Measurements from ENCODE around the gene SZT2.
"Not testable (repeated sequence)": the region's sequence is repeated elsewhere in the genome, so short reads cannot be mapped to it uniquely, and the experiment has no call there.

SZT2 gene

DNA sequence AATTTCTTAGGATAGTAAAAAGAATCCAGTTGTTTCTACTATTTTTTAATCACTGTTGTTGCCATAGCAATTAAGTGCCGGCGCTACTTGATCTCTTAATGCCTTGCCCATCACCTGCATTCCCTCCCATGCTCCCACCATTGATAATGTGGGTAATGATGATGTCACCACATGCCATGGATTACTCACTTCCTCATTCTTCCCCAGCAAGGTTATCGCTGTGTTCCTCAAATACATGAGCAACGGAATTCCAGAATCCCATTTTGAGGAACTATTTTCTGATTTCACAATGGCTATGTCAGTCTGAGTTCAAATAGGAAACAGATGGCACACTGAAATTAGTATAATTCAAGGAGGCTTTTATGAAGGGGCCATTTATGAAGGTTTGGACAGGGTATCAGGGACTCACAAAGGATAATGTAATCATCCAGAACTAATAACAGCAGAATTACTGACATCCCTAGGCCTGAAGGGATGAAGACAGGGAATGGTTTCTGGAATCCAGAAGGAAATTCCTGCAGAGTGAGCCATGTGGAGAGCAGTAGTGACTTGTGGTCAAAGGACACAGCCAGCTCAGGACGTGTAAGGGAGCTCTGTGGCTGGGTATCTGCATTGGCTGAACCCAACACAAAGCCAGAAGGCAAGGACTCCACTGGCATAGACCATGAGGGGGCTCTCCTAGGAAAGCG is 82.9 kb downstream of the SZT2 start:
- not testable (repeated sequence) for H3K4me1 Mint-ChIP-seq (ENCODE audit: low read depth); H3K27me3 Mint-ChIP-seq (ENCODE audit: low read depth); H3K36me3 Mint-ChIP-seq (ENCODE audit: low read depth); H3K4me3 Mint-ChIP-seq; H3K27ac Mint-ChIP-seq; H3K9me3 Mint-ChIP-seq

DNA sequence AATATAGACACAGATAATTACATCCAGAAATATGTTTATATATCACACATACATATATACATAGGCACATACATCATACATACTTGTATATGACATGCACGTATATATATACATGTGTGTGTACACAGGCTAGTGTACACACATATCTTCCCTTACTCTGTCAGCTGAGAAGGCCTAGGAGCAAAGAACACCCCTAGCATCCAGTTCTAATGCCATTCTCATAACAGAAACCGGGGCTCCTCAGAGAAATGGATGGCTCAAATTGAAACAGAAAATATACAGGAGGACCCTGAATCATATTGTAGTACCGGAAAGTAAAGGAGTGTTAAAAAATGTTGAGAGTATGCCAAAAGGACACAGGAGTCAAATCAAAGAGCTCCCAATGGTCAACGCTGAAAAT is 83.8 kb downstream of the SZT2 start:
- H3K27me3 Mint-ChIP-seq (ENCODE audit: low read depth) = peaks cover 10% of the 10 kb centered on the region
- no peaks in the 10 kb centered on the region for H3K9me3 Mint-ChIP-seq
- no peaks in the 10 kb centered on the region for H3K4me1 Mint-ChIP-seq (ENCODE audit: low read depth)
- H3K4me3 Mint-ChIP-seq = no peak overlapping the region
- no peaks in the 10 kb centered on the region for H3K36me3 Mint-ChIP-seq (ENCODE audit: low read depth)
- no peak overlapping the region for H3K27ac Mint-ChIP-seq

GRCh38 chr1:43475611-43476401 is 86.1 kb downstream of the SZT2 start:
- not testable (repeated sequence) for H3K4me1 Mint-ChIP-seq (ENCODE audit: low read depth); H3K9me3 Mint-ChIP-seq; H3K36me3 Mint-ChIP-seq (ENCODE audit: low read depth); H3K27ac Mint-ChIP-seq; H3K4me3 Mint-ChIP-seq
- peaks cover 22% of the 10 kb centered on the region for H3K27me3 Mint-ChIP-seq (ENCODE audit: low read depth)

- Mint-ChIP-seq H3K4me1 (ENCODE audit: low read depth) (peaks cover 4% of the 10 kb centered on the region), H3K27ac (no peak overlapping the region), H3K4me3 (no peak overlapping the region), H3K27me3 (ENCODE audit: low read depth) (peaks cover 23% of the 10 kb centered on the region), H3K36me3 (ENCODE audit: low read depth) (no peaks in the 10 kb centered on the region), H3K9me3 (no peaks in the 10 kb centered on the region)
These were observed 88.0 kb downstream of the SZT2 start for GRCh38 chr1:43477716-43478115.

GRCh38 chr1:43479414-43479813 is 89.7 kb downstream of the SZT2 start:
- Mint-ChIP-seq H3K4me1 (ENCODE audit: low read depth) (peaks cover 4% of the 10 kb centered on the region), H3K27me3 (ENCODE audit: low read depth) (peaks cover 20% of the 10 kb centered on the region), H3K9me3 (no peaks in the 10 kb centered on the region), H3K4me3 (no peak overlapping the region), H3K27ac (no peak overlapping the region), H3K36me3 (ENCODE audit: low read depth) (no peaks in the 10 kb centered on the region)

GRCh38 chr1:43481491-43481890 is 91.8 kb downstream of the SZT2 start:
- H3K4me1 Mint-ChIP-seq (ENCODE audit: low read depth) = peaks cover 4% of the 10 kb centered on the region
- H3K27ac Mint-ChIP-seq = no peak overlapping the region
- H3K4me3 Mint-ChIP-seq = no peak overlapping the region
- H3K36me3 Mint-ChIP-seq (ENCODE audit: low read depth) = no peaks in the 10 kb centered on the region
- H3K9me3 Mint-ChIP-seq = peaks cover 4% of the 10 kb centered on the region
- H3K27me3 Mint-ChIP-seq (ENCODE audit: low read depth) = peaks cover 22% of the 10 kb centered on the region

DNA sequence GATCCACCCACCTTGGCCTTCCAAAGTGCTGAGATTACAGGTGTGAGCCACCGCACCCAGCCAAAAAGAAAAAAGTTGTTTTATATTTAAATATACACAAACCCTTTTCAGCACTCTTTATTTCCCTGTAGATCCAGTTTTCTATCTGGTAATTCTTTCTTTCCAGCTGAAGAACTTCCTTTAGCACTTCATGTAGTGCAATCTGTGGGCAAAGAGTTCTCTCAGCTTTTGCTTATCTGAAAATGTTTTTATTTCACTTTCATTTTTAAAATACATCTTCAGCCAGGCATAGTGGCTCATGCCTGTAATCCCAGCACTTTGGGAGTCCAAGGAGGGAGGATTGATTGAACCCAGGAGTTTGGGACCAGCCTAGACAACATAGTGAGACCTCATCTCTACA is 92.5 kb downstream of the SZT2 start:
- H3K9me3 Mint-ChIP-seq = peaks cover 8% of the 10 kb centered on the region
- peaks cover 16% of the 10 kb centered on the region for H3K27me3 Mint-ChIP-seq (ENCODE audit: low read depth)
- H3K4me1 Mint-ChIP-seq (ENCODE audit: low read depth) = peaks cover 4% of the 10 kb centered on the region
- no peak overlapping the region for H3K4me3 Mint-ChIP-seq
- peaks cover 2% of the 10 kb centered on the region for H3K36me3 Mint-ChIP-seq (ENCODE audit: low read depth)
- no peak overlapping the region for H3K27ac Mint-ChIP-seq

- Mint-ChIP-seq H3K4me1 (ENCODE audit: low read depth) (peaks cover 4% of the 10 kb centered on the region), H3K36me3 (ENCODE audit: low read depth) (peaks cover 5% of the 10 kb centered on the region), H3K27me3 (ENCODE audit: low read depth) (peaks cover 12% of the 10 kb centered on the region), H3K4me3 (no peak overlapping the region), H3K9me3 (peaks cover 23% of the 10 kb centered on the region), H3K27ac (no peak overlapping the region)
These were observed 94.7 kb downstream of the SZT2 start for GRCh38 chr1:43484367-43484766.

- H3K4me3 Mint-ChIP-seq = no peak overlapping the region
- H3K27ac Mint-ChIP-seq = no peak overlapping the region
- H3K4me1 Mint-ChIP-seq (ENCODE audit: low read depth) = no peaks in the 10 kb centered on the region
- peaks cover 6% of the 10 kb centered on the region for H3K27me3 Mint-ChIP-seq (ENCODE audit: low read depth)
- peaks cover 44% of the 10 kb centered on the region for H3K9me3 Mint-ChIP-seq
- peaks cover 5% of the 10 kb centered on the region for H3K36me3 Mint-ChIP-seq (ENCODE audit: low read depth)
These were observed 98.5 kb downstream of the SZT2 start for GRCh38 chr1:43488165-43488564.

DNA sequence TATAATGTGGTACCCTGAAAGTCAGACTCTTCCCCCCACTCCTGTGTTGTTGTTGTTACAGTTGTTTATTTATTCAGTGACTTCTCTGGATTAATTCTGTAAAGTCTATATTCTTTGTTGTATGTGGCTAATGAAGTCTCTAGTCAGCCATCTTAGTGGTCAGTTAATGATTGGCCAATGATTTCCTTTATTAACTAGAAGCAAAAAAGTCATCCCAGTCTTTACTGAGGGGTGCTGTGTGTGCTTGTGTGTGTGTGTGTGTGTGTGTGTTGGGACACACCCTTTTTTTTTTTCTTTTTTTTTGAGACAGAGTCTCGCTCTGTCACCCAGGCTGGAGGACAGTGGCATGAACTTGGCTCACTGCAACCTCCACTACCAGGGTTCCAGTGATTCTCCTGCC is 101.4 kb downstream of the SZT2 start:
- H3K27me3 Mint-ChIP-seq (ENCODE audit: low read depth) = peaks cover 21% of the 10 kb centered on the region
- H3K4me3 Mint-ChIP-seq = no peak overlapping the region
- H3K36me3 Mint-ChIP-seq (ENCODE audit: low read depth) = peaks cover 5% of the 10 kb centered on the region
- no peaks in the 10 kb centered on the region for H3K4me1 Mint-ChIP-seq (ENCODE audit: low read depth)
- no peak overlapping the region for H3K27ac Mint-ChIP-seq
- peaks cover 43% of the 10 kb centered on the region for H3K9me3 Mint-ChIP-seq

- Mint-ChIP-seq H3K9me3 (peaks cover 32% of the 10 kb centered on the region), H3K27me3 (ENCODE audit: low read depth) (peaks cover 25% of the 10 kb centered on the region), H3K36me3 (ENCODE audit: low read depth) (peaks cover 1% of the 10 kb centered on the region), H3K4me1 (ENCODE audit: low read depth) (no peaks in the 10 kb centered on the region), H3K27ac (no peak overlapping the region), H3K4me3 (no peak overlapping the region)
These were observed 103.1 kb downstream of the SZT2 start for GRCh38 chr1:43492826-43493225.

GRCh38 chr1:43493661-43494450 is 104.2 kb downstream of the SZT2 start:
- H3K4me3 Mint-ChIP-seq = no peak overlapping the region
- peaks cover 27% of the 10 kb centered on the region for H3K27me3 Mint-ChIP-seq (ENCODE audit: low read depth)
- H3K4me1 Mint-ChIP-seq (ENCODE audit: low read depth) = no peaks in the 10 kb centered on the region
- no peaks in the 10 kb centered on the region for H3K36me3 Mint-ChIP-seq (ENCODE audit: low read depth)
- peaks cover 26% of the 10 kb centered on the region for H3K9me3 Mint-ChIP-seq
- H3K27ac Mint-ChIP-seq = no peak overlapping the region

- Mint-ChIP-seq H3K36me3 (ENCODE audit: low read depth) (no peaks in the 10 kb centered on the region), H3K4me3 (no peak overlapping the region), H3K27me3 (ENCODE audit: low read depth) (peaks cover 35% of the 10 kb centered on the region), H3K4me1 (ENCODE audit: low read depth) (no peaks in the 10 kb centered on the region), H3K9me3 (peaks cover 14% of the 10 kb centered on the region), H3K27ac (no peak overlapping the region)
These were observed 105.5 kb downstream of the SZT2 start for GRCh38 chr1:43495204-43495603.

GRCh38 chr1:43499898-43500297 is 110.2 kb downstream of the SZT2 start:
- H3K4me3 Mint-ChIP-seq = no peak overlapping the region
- H3K27ac Mint-ChIP-seq = no peak overlapping the region
- H3K9me3 Mint-ChIP-seq = no peaks in the 10 kb centered on the region
- no peaks in the 10 kb centered on the region for H3K4me1 Mint-ChIP-seq (ENCODE audit: low read depth)
- peaks cover 24% of the 10 kb centered on the region for H3K27me3 Mint-ChIP-seq (ENCODE audit: low read depth)
- H3K36me3 Mint-ChIP-seq (ENCODE audit: low read depth) = no peaks in the 10 kb centered on the region

DNA sequence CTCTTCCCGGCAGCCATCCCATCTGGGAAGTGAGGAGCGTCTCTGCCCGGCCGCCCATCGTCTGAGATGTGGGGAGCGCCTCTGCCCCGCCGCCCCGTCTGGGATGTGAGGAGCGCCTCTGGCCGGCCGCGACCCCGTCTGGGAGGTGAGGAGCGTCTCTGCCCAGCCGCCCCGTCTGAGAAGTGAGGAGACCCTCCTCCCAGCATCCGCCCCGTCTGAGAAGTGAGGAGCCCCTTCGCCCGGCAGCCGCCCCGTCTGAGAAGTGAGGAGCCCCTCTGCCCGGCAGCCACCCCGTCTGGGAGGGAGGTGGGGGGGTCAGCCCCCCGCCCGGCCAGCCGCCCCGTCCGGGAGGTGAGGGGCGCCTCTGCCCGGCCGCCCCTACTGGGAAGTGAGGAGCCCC is 112.1 kb downstream of the SZT2 start:
- H3K9me3 Mint-ChIP-seq; H3K27ac Mint-ChIP-seq; H3K4me3 Mint-ChIP-seq; H3K36me3 Mint-ChIP-seq (ENCODE audit: low read depth); H3K4me1 Mint-ChIP-seq (ENCODE audit: low read depth): not testable (repeated sequence)
- peaks cover 14% of the 10 kb centered on the region for H3K27me3 Mint-ChIP-seq (ENCODE audit: low read depth)
